Measurements from ENCODE around the gene KCTD1.

- TF ChIP-seq CTCF (IDR thresholded peaks at IDR 0.05) (no peak), EZH2 (IDR thresholded peaks at IDR 0.05) (no peak)
Measured at GRCh38 chr18:26521617-26522016, 26.7 kb downstream of the KCTD1 start.

All from neural progenitor cell (in vitro differentiated cells).